Parathyroid adenoma (tissue), 2 donors: ENCODE results near the gene RPL13A.

Experiments
- H2AFZ ChIP-seq: fragments of 300-600 bp; sonication (generic); one replicate; pipeline ENCODE4 v1.7.0; 2017; ENCODE audit warnings: antibody characterized with exemption, mild to moderate bottlenecking
- H3K27ac ChIP-seq: fragments of 300-600 bp; sonication (generic); one replicate; pipeline ENCODE4 v1.7.0; 2017
- H3K27me3 ChIP-seq: fragments of 300-600 bp; sonication (generic); one replicate; pipeline ENCODE4 v1.7.0; 2017; ENCODE audit warnings: low read length; ENCODE audit not compliant: control insufficient read depth, insufficient read depth
- H3K36me3 ChIP-seq: fragments of 300-600 bp; sonication (generic); one replicate; pipeline ENCODE4 v1.7.0; 2017; ENCODE audit warnings: low read length; ENCODE audit not compliant: control insufficient read depth, insufficient read depth
- H3K4me1 ChIP-seq: fragments of 300-600 bp; sonication (generic); one replicate; pipeline ENCODE4 v1.7.0; 2017; ENCODE audit warnings: control low read depth
- H3K4me2 ChIP-seq: fragments of 300-600 bp; sonication (generic); one replicate; pipeline ENCODE4 v1.7.0; 2017; ENCODE audit warnings: low read length
- H3K4me3 ChIP-seq: fragments of 300-600 bp; sonication (generic); one replicate; pipeline ENCODE4 v1.7.0; 2017; ENCODE audit warnings: low read depth, low read length
- H3K79me2 ChIP-seq: fragments of 300-600 bp; sonication (generic); one replicate; pipeline ENCODE4 v1.7.0; 2017; ENCODE audit warnings: control low read depth
- H3K9ac ChIP-seq: fragments of 300-600 bp; sonication (generic); one replicate; pipeline ENCODE4 v1.7.0; 2017; ENCODE audit warnings: mild to moderate bottlenecking
- H3K9me3 ChIP-seq: fragments of 300-600 bp; sonication (generic); one replicate; pipeline ENCODE4 v1.7.0; 2017; ENCODE audit warnings: low read length; ENCODE audit not compliant: control insufficient read depth
- TF ChIP-seq, protein P1 (sequence below): fragments of 300-600 bp; sonication (generic); IDR thresholded peaks from one replicate; pipeline ENCODE4 v1.7.0; 2017; ENCODE audit warnings: antibody characterized with exemption, mild to moderate bottlenecking
- donor health status: primary hyperparathyroidism.

RPL13A gene

DNA sequence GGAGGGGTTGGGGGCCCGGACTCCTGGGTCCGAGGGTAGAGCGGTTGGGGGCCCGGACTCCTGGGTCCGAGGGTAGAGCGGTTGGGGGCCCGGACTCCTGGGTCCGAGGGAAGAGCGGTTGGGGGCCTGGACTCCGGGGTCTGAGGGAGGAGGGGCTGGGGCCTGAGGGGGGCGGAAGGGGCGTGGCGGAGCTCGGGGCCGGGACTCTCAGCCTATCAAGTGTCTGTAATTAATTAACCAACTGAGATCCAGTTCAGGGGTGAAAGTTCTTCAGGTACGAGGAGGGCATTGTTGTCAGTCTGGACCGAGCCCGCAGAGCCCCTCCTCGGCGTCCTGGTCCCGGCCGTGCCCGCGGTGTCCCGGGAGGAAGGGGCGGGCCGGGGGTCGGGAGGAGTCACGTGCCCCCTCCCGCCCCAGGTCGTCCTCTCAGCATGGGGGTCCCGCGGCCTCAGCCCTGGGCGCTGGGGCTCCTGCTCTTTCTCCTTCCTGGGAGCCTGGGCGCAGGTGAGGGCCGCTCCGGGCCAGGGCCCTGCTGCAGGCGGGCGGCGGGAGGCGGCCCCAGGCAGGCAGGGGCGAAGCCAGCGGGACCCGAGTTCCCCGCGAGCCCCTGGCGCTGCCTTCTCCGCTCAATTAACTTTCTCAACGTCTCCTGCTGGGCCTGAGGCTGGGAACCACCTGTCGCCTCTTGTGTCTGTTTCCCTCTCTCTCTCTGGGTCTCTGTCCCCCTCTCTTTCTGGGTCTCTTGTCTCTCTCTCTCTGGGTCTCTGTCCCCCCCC lies 25.8 kb downstream of the RPL13A start:
- H2AFZ ChIP-seq, result peak overlapping the region; percentile 87
- peaks cover 4% of the 10 kb centered on the region for H3K4me1 ChIP-seq
- H3K27ac ChIP-seq, result peak overlapping the region; percentile 53
- no peaks in the 10 kb centered on the region for H3K36me3 ChIP-seq
- TF ChIP-seq, protein P1, sequence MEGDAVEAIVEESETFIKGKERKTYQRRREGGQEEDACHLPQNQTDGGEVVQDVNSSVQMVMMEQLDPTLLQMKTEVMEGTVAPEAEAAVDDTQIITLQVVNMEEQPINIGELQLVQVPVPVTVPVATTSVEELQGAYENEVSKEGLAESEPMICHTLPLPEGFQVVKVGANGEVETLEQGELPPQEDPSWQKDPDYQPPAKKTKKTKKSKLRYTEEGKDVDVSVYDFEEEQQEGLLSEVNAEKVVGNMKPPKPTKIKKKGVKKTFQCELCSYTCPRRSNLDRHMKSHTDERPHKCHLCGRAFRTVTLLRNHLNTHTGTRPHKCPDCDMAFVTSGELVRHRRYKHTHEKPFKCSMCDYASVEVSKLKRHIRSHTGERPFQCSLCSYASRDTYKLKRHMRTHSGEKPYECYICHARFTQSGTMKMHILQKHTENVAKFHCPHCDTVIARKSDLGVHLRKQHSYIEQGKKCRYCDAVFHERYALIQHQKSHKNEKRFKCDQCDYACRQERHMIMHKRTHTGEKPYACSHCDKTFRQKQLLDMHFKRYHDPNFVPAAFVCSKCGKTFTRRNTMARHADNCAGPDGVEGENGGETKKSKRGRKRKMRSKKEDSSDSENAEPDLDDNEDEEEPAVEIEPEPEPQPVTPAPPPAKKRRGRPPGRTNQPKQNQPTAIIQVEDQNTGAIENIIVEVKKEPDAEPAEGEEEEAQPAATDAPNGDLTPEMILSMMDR, result no peak
- no peaks in the 10 kb centered on the region for H3K9me3 ChIP-seq
- H3K79me2 ChIP-seq, result no peaks in the 10 kb centered on the region
- H3K4me2 ChIP-seq, result peak overlapping the region; percentile 84
- H3K9ac ChIP-seq, result peak overlapping the region; percentile 4
- no peaks in the 10 kb centered on the region for H3K27me3 ChIP-seq
- peak overlapping the region; percentile 71 for H3K4me3 ChIP-seq

DNA sequence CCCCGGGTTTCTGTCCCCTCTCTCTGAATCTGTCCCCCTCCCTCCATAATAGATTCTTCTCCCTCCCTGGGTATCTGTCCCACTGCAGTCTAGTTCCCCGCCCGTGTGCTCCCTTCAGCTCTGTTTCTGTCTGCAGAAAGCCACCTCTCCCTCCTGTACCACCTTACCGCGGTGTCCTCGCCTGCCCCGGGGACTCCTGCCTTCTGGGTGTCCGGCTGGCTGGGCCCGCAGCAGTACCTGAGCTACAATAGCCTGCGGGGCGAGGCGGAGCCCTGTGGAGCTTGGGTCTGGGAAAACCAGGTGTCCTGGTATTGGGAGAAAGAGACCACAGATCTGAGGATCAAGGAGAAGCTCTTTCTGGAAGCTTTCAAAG lies 26.3 kb downstream of the RPL13A start:
- no peaks in the 10 kb centered on the region for H3K79me2 ChIP-seq
- TF ChIP-seq, protein P1, result no peak
- H2AFZ ChIP-seq, result peak overlapping the region; percentile 87
- H3K27me3 ChIP-seq, result no peaks in the 10 kb centered on the region
- H3K4me1 ChIP-seq, result peaks cover 4% of the 10 kb centered on the region
- H3K4me2 ChIP-seq, result peak overlapping the region; percentile 84
- no peaks in the 10 kb centered on the region for H3K9me3 ChIP-seq
- H3K27ac ChIP-seq, result no peak overlapping the region
- no peak overlapping the region for H3K9ac ChIP-seq
- no peaks in the 10 kb centered on the region for H3K36me3 ChIP-seq
- peak overlapping the region; percentile 71 for H3K4me3 ChIP-seq

DNA sequence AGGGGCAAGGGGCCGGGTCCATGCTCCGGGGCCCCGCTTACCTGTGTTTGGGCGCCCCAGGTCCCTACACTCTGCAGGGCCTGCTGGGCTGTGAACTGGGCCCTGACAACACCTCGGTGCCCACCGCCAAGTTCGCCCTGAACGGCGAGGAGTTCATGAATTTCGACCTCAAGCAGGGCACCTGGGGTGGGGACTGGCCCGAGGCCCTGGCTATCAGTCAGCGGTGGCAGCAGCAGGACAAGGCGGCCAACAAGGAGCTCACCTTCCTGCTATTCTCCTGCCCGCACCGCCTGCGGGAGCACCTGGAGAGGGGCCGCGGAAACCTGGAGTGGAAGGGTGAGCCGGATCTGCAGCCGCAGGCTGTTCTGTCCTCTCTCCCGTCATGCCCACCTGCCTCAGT lies 26.7 kb downstream of the RPL13A start:
- Histone ChIP-seq H3K79me2 (no peaks in the 10 kb centered on the region), H3K4me3 (peak overlapping the region; percentile 71), H2AFZ (peak overlapping the region; percentile 87), H3K36me3 (no peaks in the 10 kb centered on the region), H3K4me2 (peak overlapping the region; percentile 84), H3K4me1 (peaks cover 4% of the 10 kb centered on the region), H3K27me3 (no peaks in the 10 kb centered on the region), H3K9ac (no peak overlapping the region), H3K27ac (no peak overlapping the region), H3K9me3 (no peaks in the 10 kb centered on the region)
- TF ChIP-seq, protein P1, result no peak

DNA sequence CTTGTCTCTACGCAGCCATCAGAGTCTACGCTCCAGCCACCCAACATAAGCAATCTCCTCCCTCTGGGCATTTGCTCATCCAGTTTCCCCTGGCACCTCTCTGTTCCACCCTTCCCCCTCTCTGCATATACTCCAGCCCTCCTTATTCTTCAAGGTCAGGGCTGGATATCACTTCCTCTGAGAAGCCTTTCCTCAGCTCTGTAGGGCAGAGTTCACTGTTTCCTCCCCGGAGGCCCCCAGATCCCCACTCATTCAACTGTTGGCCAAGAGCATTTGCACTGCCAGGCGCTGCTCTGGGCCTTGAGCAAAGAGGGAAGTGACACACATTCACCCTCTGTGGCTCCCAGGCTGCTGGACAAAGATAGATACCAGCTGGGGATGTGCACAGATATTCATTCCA lies 28.4 kb downstream of the RPL13A start:
- no peak overlapping the region for H3K27ac ChIP-seq
- TF ChIP-seq, protein P1, result no peak
- no peak overlapping the region for H3K4me3 ChIP-seq
- H3K9ac ChIP-seq, result no peak overlapping the region
- H3K9me3 ChIP-seq, result no peaks in the 10 kb centered on the region
- H3K4me2 ChIP-seq, result no peak overlapping the region
- H2AFZ ChIP-seq, result no peak overlapping the region
- H3K27me3 ChIP-seq, result no peaks in the 10 kb centered on the region
- peaks cover 4% of the 10 kb centered on the region for H3K4me1 ChIP-seq
- H3K36me3 ChIP-seq, result no peaks in the 10 kb centered on the region
- no peaks in the 10 kb centered on the region for H3K79me2 ChIP-seq

DNA sequence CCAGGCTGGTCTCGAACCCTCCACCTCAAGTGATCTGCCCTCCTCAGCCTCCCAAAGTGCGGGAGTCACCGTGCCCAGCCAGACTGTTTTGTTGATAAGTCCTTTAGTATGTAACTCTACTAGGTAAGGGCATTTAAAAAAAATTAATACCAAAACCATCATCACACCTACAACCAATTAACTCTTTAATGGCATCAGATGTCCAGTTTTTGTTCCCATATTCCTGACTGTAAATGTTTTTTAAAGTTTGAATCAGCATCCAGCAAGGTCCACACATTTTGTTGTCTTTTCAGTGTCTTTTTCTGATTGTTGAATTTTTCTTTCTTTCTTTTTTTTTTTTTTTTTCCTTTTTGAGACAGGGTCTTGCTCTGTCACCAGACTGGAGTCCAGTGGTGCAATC lies 30.6 kb downstream of the RPL13A start:
- TF ChIP-seq, protein P1, result no peak
- no peaks in the 10 kb centered on the region for H3K27me3 ChIP-seq
- H3K4me1 ChIP-seq, result peaks cover 4% of the 10 kb centered on the region
- no peak overlapping the region for H3K27ac ChIP-seq
- no peak overlapping the region for H3K9ac ChIP-seq
- no peaks in the 10 kb centered on the region for H3K9me3 ChIP-seq
- H3K4me2 ChIP-seq, result no peak overlapping the region
- no peaks in the 10 kb centered on the region for H3K36me3 ChIP-seq
- no peaks in the 10 kb centered on the region for H3K79me2 ChIP-seq
- no peak overlapping the region for H2AFZ ChIP-seq
- H3K4me3 ChIP-seq, result no peak overlapping the region
